Measurements from ENCODE around the gene PRKCA. TPM values are rescaled to one million over a fixed set of nuclear protein-coding genes. Genes with fewer than 3 reads are reported as not detected.

PRKCA gene
- total RNA-seq, 1 experiment from 2014 or later, result 12.7 TPM

GRCh38 chr17:66836063-66837005 lies 533.9 kb downstream of the PRKCA start:
- DNase-seq (ENCODE audit: low spot score), result no peak

DNA sequence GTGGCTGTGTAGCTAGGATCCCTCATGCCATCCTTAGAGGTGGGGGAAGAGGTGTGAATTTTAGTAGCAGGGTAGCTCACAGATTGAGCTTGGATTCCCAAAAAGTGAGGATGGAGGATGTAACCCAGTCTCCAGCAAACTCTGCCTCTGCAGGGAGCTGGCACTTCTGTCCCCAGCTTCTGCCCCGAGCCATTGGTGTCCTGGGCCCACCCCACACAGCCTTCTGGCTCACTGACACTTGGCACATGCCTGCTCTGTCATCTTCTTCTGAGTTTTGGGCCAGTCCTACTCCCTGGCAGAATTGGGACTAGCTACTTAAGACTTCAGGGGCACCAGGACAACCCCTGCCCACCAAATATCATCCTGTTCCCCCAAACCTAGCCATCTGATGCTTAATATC lies 534.8 kb downstream of the PRKCA start:
- DNase-seq (ENCODE audit: low spot score), result no peak

GRCh38 chr17:66837885-66838665 lies 535.7 kb downstream of the PRKCA start:
- DNase-seq (ENCODE audit: low spot score), result no peak

- DNase-seq (ENCODE audit: low spot score), result no peak
Measured at GRCh38 chr17:66839616-66840015, 537.2 kb downstream of the PRKCA start.

GRCh38 chr17:66840061-66840460 lies 537.6 kb downstream of the PRKCA start:
- DNase-seq (ENCODE audit: low spot score), result no peak

DNA sequence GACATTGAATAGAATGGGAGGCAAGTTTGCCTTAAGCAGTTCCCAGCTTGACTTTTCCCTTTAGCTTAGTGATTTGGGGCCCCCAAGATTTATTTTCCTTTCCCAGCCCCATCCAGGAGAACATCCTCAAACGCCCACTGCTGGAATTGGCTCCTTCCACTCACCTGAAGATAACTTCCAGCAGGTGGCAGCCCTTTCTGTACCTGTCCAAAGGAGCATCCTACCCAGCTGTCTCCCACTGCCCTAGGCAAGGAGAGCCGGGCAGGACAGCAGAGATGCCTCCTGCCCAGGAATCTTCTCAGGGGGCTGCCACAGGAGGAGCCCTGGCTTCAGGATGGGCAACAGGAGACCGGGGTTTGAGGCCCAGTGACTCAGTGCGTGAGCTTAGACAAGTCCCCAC lies 538.9 kb downstream of the PRKCA start:
- no peak for DNase-seq (ENCODE audit: low spot score)

DNA sequence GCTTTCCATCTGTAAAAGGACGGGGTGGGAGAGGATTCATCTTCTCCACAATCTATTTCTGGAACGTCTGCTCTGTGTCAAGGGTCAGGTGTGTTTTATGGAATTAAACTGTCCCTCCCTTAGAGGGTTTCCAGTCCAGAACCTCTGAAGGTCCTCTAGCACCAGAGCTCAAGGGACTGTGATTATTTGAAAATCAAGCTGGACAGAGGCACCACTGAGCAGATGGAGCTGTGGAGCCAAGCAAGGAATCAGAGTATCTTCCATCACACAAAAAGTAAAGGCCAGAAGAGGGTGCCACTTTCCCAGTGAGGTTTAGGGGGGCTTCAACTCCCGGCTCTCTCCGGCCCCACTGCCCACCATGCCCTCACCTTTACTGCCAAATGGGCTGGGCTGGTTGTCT lies 539.3 kb downstream of the PRKCA start:
- no peak for DNase-seq (ENCODE audit: low spot score)

- DNase-seq (ENCODE audit: low spot score), result no peak
Measured at GRCh38 chr17:66842505-66842904, 540.1 kb downstream of the PRKCA start.

DNA sequence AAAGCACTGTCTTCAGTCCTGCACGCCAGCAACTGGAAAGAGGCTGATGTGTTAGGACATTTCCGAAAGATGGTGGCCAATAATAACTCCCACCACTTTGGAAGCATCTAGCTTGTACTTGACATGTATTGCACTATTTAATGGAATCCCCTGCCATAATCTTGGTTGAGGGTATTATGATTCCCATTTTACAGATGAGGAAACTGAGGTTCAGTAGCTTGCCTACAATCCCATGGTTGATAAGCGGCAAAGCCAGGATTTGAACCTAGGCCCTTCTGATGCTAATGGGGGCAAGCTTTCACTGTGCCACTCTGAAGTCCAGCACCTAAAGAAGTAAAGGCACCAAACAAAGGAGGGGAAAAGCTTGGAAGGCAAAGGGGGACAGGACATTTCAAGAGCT lies 540.5 kb downstream of the PRKCA start:
- no peak for DNase-seq (ENCODE audit: low spot score)

DNA sequence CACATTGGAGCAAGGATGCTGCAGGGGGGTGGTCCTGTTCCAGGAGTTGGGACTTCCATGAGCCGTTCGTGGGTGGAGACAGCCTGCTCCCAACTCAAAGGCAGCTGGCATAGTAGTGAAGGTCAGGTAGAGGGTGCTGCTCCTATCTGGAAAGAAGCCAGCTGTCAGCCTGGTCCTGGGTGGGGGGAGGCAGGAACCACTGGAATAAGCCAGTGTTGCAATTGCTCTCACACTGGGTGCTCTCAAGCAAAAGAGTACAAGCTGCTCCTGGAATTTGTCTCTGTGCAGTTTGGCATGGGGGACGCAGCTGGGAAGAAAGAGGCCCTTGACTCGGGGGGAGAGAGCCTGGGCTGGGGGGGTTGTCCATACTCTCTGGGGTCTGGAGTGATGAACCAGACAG lies 541.2 kb downstream of the PRKCA start:
- DNase-seq (ENCODE audit: low spot score), result no peak

GRCh38 chr17:66847704-66848103 lies 545.3 kb downstream of the PRKCA start:
- DNase-seq (ENCODE audit: low spot score), result no peak

GRCh38 chr17:66848496-66848895 lies 546.1 kb downstream of the PRKCA start:
- no peak for DNase-seq (ENCODE audit: low spot score)

GRCh38 chr17:66849032-66849655 lies 546.7 kb downstream of the PRKCA start:
- no peak for DNase-seq (ENCODE audit: low spot score)

- no peak for DNase-seq (ENCODE audit: low spot score)
Measured at GRCh38 chr17:66849851-66850580, 547.6 kb downstream of the PRKCA start.

- DNase-seq (ENCODE audit: low spot score), result no peak
Measured at GRCh38 chr17:66850692-66851091, 548.3 kb downstream of the PRKCA start.

DNA sequence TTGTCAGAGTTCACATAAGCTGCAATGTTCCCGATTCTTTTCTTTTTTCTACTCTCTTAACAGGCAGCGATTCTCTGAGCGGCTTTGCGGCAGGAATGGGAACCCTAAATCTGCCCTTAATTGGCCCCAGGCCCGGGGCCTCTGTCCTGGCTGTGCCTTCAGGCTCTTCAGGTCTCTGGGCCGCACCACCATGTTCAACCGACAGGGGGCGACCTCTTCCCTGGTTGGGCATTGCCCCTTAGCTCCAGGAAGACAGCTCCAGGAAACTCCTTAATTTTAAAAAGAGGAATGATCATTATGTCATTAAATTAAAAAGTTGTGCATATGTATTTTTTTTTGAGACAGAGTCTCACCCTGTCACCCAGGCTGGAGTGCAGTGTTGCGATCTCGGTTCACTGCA lies 552.8 kb downstream of the PRKCA start:
- DNase-seq (ENCODE audit: low spot score), result no peak

- no peak for DNase-seq (ENCODE audit: low spot score)
Measured at GRCh38 chr17:66858226-66859083, 556.0 kb downstream of the PRKCA start.

DNA sequence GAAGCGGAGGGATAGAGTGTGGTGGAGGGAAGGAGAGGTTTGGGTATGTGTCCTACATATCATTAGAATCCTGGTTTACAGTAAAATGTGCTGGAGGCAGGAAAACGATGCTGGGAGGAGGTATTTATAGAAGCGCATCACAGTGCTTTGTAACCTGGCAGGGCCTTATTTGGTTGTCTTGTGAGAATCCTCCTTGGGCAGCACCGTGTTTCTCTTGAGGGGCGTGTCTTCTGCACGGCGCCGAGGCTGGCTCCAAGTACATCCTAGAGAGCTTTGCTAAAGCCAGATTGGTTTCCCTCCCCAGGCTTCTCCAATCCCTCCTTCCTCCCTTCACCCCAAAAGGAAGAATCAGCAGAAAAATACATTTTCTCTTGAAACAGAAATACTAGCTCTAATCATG lies 556.9 kb downstream of the PRKCA start:
- no peak for DNase-seq (ENCODE audit: low spot score)

- DNase-seq (ENCODE audit: low spot score), result no peak
Measured at GRCh38 chr17:66860204-66860603, 557.8 kb downstream of the PRKCA start.
